SHP77 (cell line): Measurements from ENCODE around the gene IFI44.

Source experiments
- DNase-seq, 2 experiments: peaks; one replicate each; lab custom pipeline; 2025; lab: John Stamatoyannopoulos, UW

Gene IFI44

GRCh38 chr1:78652019-78652560 lies 2.5 kb downstream of the IFI44 start:
- no peak for DNase-seq

- no peak for DNase-seq
Measured at GRCh38 chr1:78658901-78659300, 9.3 kb downstream of the IFI44 start.

GRCh38 chr1:78663923-78664322 lies 14.3 kb downstream of the IFI44 start:
- DNase-seq: no peak

GRCh38 chr1:78664763-78665162 lies 15.1 kb downstream of the IFI44 start:
- DNase-seq: no peak

- no peak for DNase-seq
Measured at GRCh38 chr1:78665809-78666208, 16.2 kb downstream of the IFI44 start.

- no peak for DNase-seq
Measured at GRCh38 chr1:78667939-78668338, 18.3 kb downstream of the IFI44 start.

- DNase-seq: no peak
Measured at GRCh38 chr1:78668427-78668826, 18.8 kb downstream of the IFI44 start.

GRCh38 chr1:78672428-78672827 lies 22.8 kb downstream of the IFI44 start:
- no peak for DNase-seq

- DNase-seq: no peak
Measured at GRCh38 chr1:78673120-78673519, 23.5 kb downstream of the IFI44 start.

GRCh38 chr1:78676347-78676982 lies 26.8 kb downstream of the IFI44 start:
- peak in 1 of 2 experiments; percentile 47 for DNase-seq

GRCh38 chr1:78676993-78677392 lies 27.4 kb downstream of the IFI44 start:
- no peak for DNase-seq

GRCh38 chr1:78677788-78678187 lies 28.2 kb downstream of the IFI44 start:
- no peak for DNase-seq

GRCh38 chr1:78678324-78678723 lies 28.7 kb downstream of the IFI44 start:
- DNase-seq: no peak

- no peak for DNase-seq
Measured at GRCh38 chr1:78681265-78681664, 31.6 kb downstream of the IFI44 start.

- no peak for DNase-seq
Measured at GRCh38 chr1:78682496-78682895, 32.9 kb downstream of the IFI44 start.

- DNase-seq: no peak
Measured at GRCh38 chr1:78683079-78683478, 33.4 kb downstream of the IFI44 start.

- DNase-seq: no peak
Measured at GRCh38 chr1:78687315-78687714, 37.7 kb downstream of the IFI44 start.

GRCh38 chr1:78687914-78688313 lies 38.3 kb downstream of the IFI44 start:
- DNase-seq: no peak

GRCh38 chr1:78688697-78689096 lies 39.1 kb downstream of the IFI44 start:
- no peak for DNase-seq

GRCh38 chr1:78690516-78690915 lies 40.9 kb downstream of the IFI44 start:
- no peak for DNase-seq

GRCh38 chr1:78691995-78692747 lies 42.5 kb downstream of the IFI44 start:
- no peak for DNase-seq

GRCh38 chr1:78699813-78700212 lies 50.2 kb downstream of the IFI44 start:
- no peak for DNase-seq

GRCh38 chr1:78702426-78702825 lies 52.8 kb downstream of the IFI44 start:
- DNase-seq: no peak
